PC-3 (cell line): ENCODE results near the gene PDLIM1.

Experiments
- EZH2 ChIP-seq: fragments of 300-600 bp; sonication (generic); IDR thresholded peaks from one replicate; pipeline ENCODE4 v1.6.1; 2017; ENCODE audit warnings: antibody characterized with exemption, mild to moderate bottlenecking, low read length; ENCODE audit not compliant: unreplicated experiment
- EZH2phosphoT487 ChIP-seq: fragments of 300-600 bp; sonication (generic); IDR thresholded peaks from 2 replicates; pipeline ENCODE4 v1.6.1; 2018; ENCODE audit warnings: mild to moderate bottlenecking, antibody characterized with exemption, low read length, borderline replicate concordance
- TF ChIP-seq, protein P1 (sequence below): fragments of 300-600 bp; sonication (generic); conservative IDR thresholded peaks from 2 replicates; pipeline ENCODE4 v1.5.1; 2017; ENCODE audit warnings: antibody characterized with exemption, low read depth, mild to moderate bottlenecking, low read length

DNA sequence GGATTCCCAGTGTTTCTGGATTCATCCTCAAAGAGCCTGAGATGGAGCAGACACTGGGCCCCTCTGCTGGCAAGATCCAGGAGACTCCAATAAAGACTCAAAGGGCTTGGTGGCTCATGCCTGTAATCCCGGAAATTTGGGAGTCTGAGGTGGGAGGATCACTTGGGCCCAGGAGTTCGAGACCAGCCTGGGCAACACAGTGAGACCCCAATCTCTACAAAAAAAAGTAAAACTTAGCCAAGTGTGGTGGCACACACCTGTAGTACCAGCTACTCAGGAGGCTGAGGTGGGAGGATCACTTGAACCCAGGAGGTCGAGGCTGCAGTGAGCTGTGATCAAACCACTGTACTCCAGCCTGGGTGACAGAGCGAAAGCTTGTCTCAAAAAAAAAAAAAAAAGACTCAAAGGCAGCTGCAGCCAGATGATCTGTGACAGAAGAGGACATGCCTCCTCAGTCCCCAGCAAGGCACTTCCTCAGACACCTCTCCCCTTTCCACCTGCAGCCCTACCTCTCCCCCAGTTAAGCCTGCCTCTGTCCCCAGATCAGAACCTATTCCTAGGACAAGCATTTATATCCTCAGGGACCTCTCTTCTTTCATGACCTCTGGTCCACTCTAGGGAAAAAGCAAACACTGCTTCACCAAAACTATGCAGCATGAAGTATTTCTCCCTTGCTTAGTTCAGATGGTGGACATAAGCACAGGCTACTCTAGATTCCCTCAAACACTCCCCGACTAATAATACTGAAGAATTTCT lies 27.9 kb downstream of the PDLIM1 start:
- TF ChIP-seq, protein P1, sequence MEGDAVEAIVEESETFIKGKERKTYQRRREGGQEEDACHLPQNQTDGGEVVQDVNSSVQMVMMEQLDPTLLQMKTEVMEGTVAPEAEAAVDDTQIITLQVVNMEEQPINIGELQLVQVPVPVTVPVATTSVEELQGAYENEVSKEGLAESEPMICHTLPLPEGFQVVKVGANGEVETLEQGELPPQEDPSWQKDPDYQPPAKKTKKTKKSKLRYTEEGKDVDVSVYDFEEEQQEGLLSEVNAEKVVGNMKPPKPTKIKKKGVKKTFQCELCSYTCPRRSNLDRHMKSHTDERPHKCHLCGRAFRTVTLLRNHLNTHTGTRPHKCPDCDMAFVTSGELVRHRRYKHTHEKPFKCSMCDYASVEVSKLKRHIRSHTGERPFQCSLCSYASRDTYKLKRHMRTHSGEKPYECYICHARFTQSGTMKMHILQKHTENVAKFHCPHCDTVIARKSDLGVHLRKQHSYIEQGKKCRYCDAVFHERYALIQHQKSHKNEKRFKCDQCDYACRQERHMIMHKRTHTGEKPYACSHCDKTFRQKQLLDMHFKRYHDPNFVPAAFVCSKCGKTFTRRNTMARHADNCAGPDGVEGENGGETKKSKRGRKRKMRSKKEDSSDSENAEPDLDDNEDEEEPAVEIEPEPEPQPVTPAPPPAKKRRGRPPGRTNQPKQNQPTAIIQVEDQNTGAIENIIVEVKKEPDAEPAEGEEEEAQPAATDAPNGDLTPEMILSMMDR = no peak
- no peak for TF ChIP-seq EZH2phosphoT487
- TF ChIP-seq EZH2 = no peak
